ENCODE measurements around the gene HES5. TPM values are rescaled to one million over a fixed set of nuclear protein-coding genes. Genes with fewer than 3 reads are reported as not detected.

HES5 gene
- total RNA-seq, 6 donors from 2014 or later: 0.31 to 1.6 (median 0.92) TPM; not detected in 2

GRCh38 chr1:2530513-2531361 lies 674 bp upstream of the HES5 start:
- Histone ChIP-seq H3K27ac (peak overlapping the region in 3 of 4 donors; percentile 36 to 58 (median 50)), H3K4me1 (peaks cover 37 to 64% (median 56%) of the 10 kb centered on the region in 4 donors), H3K36me3 (no peaks in the 10 kb centered on the region), H3K27me3 (peaks cover 0 to 34% (median 15%) of the 10 kb centered on the region in 4 donors), H3K4me3 (peak overlapping the region in 3 of 4 donors; percentile 40 to 48 (median 46)), H3K9me3 (no peaks in the 10 kb centered on the region)
- ATAC-seq (ENCODE audit: low FRiP score in 2 of 2) (no peak), DNase-seq (peak; percentile 65 to 77)
- 13 to 40% methylated on average over 4 to 26 of the region's 30 CpGs for WGBS, 2 donors
- TF ChIP-seq POLR2AphosphoS5 (IDR thresholded peaks at IDR 0.05) (peak in 1 of 2 donors; percentile 10), POLR2A (IDR thresholded peaks at IDR 0.05) (no peak)

DNA sequence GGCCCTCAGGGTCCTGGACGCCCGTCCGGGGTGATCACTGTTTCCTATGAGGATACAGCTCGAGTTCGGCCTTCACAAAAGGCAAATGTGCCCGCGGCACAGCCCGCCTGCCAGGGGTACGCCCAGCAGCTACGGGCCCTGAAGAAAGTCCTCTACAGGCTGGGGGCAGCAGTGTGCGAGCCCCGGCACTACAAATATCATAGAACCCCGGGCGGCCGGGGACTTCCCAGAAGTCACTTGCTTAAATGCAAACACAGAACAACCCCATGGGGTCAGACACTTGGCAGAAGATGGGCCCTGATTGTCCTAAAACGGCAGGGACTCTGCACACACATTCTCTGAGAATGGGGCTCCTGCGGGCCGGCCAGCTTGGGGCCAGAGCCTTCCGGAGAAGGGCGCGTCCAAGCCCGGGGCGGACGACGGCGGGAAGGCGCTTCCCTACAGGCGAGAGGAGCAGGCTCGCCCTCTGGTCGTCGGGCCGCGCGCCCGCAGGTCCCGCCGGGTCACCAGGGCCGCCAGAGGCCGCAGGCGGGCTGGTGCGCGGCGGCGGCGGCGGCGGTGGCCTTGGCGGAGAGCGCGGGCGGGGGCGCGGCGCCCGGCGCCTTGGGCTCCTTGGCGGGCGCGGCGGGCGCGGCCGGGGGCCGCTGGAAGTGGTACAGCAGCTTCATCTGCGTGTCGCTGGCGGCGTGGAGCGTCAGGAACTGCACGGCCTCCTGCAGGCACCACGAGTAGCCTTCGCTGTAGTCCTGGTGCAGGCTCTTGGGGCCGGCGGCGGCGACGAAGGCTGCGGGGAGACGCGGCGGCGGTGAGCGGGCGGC lies 888 bp downstream of the HES5 start:
- Histone ChIP-seq H3K4me3 (peak overlapping the region in 3 of 4 donors; percentile 40 to 48 (median 46)), H3K27ac (peak overlapping the region in 3 of 4 donors; percentile 17 to 58 (median 34)), H3K36me3 (no peaks in the 10 kb centered on the region), H3K27me3 (peaks cover 0 to 34% (median 15%) of the 10 kb centered on the region in 4 donors), H3K9me3 (no peaks in the 10 kb centered on the region), H3K4me1 (peaks cover 51 to 66% (median 57%) of the 10 kb centered on the region in 4 donors)
- ATAC-seq (ENCODE audit: low FRiP score in 2 of 2) (no peak), DNase-seq (peak; percentile 46 to 91)
- TF ChIP-seq POLR2A (IDR thresholded peaks at IDR 0.05): no peak
- TF ChIP-seq, protein P1, sequence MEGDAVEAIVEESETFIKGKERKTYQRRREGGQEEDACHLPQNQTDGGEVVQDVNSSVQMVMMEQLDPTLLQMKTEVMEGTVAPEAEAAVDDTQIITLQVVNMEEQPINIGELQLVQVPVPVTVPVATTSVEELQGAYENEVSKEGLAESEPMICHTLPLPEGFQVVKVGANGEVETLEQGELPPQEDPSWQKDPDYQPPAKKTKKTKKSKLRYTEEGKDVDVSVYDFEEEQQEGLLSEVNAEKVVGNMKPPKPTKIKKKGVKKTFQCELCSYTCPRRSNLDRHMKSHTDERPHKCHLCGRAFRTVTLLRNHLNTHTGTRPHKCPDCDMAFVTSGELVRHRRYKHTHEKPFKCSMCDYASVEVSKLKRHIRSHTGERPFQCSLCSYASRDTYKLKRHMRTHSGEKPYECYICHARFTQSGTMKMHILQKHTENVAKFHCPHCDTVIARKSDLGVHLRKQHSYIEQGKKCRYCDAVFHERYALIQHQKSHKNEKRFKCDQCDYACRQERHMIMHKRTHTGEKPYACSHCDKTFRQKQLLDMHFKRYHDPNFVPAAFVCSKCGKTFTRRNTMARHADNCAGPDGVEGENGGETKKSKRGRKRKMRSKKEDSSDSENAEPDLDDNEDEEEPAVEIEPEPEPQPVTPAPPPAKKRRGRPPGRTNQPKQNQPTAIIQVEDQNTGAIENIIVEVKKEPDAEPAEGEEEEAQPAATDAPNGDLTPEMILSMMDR (IDR thresholded peaks at IDR 0.05): peak in 2 of 6 experiments; percentile 33 to 39
- 13% methylated on average over 28 of the region's 84 CpGs; no CpG with 5 or more reads in 1 of the 2 donors for WGBS, 2 donors

- Histone ChIP-seq H3K27me3 (peaks cover 0 to 34% (median 15%) of the 10 kb centered on the region in 4 donors), H3K27ac (peak overlapping the region in 2 of 4 donors; percentile 17 to 28), H3K9me3 (no peaks in the 10 kb centered on the region), H3K4me3 (no peak overlapping the region), H3K36me3 (no peaks in the 10 kb centered on the region), H3K4me1 (peaks cover 57 to 71% (median 63%) of the 10 kb centered on the region in 4 donors)
- ATAC-seq (ENCODE audit: low FRiP score in 2 of 2) (no peak), DNase-seq (peak in 1 of 2 donors; percentile 23)
- WGBS, 2 donors: 67 to 74% methylated on average over 2 to 10 of the region's 10 CpGs
- TF ChIP-seq, protein P1 (IDR thresholded peaks at IDR 0.05): no peak
- TF ChIP-seq EP300 (IDR thresholded peaks at IDR 0.05): no peak
- no peak for TF ChIP-seq POLR2A (IDR thresholded peaks at IDR 0.05)
- no peak for TF ChIP-seq POLR2AphosphoS5 (IDR thresholded peaks at IDR 0.05)
These were observed 1.5 kb downstream of the HES5 start for GRCh38 chr1:2528611-2528965.

DNA sequence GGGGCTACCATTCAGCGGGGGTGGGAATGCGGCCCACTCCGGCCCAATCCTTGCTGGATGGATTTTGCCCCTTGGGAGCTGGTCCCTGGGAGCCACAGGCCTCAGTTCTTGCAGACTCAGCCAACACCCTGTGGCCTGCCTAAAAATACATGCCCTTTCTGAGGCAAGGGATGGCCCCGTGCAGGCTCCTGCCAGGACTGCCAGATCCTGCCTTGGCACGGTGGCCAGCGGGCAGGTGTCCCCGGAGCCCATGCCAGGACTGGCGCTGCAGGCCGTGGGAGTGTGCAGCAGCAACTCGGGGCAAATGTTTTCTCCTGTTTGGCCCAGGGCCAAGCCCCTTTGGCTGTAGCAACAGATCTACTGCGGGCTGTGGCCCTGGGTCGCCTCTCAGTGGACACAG lies 2.0 kb downstream of the HES5 start:
- Histone ChIP-seq H3K27ac (no peak overlapping the region), H3K4me3 (no peak overlapping the region), H3K9me3 (no peaks in the 10 kb centered on the region), H3K27me3 (peaks cover 0 to 30% (median 15%) of the 10 kb centered on the region in 4 donors), H3K36me3 (no peaks in the 10 kb centered on the region), H3K4me1 (peaks cover 60 to 77% (median 68%) of the 10 kb centered on the region in 4 donors)
- DNase-seq (peak in 1 of 2 donors; percentile 84), ATAC-seq (ENCODE audit: low FRiP score in 2 of 2) (no peak)
- TF ChIP-seq, protein P1 (IDR thresholded peaks at IDR 0.05): no peak
- TF ChIP-seq EP300 (IDR thresholded peaks at IDR 0.05): no peak
- no peak for TF ChIP-seq POLR2AphosphoS5 (IDR thresholded peaks at IDR 0.05)
- TF ChIP-seq POLR2A (IDR thresholded peaks at IDR 0.05): no peak
- WGBS, 2 donors: 77 to 100% methylated on average over 3 to 12 of the region's 12 CpGs

DNA sequence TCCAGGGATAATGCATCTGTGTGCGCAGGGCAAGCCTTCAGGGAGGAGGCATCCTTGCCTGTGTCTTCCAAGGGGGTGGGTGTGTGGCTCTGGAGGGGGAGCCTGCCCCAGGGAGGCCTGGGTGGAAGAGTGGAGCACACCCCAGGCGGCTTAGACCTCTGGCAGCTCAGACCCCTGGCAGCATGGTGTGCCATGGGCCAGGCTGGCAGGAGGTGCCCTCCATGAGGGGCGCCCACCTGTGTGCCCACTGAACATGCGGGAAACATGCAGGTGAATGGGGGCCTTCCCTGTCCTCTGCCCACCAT lies 2.6 kb downstream of the HES5 start:
- DNase-seq (peak in 1 of 2 donors; percentile 54), ATAC-seq (ENCODE audit: low FRiP score in 2 of 2) (no peak)
- Histone ChIP-seq H3K9me3 (no peaks in the 10 kb centered on the region), H3K27me3 (peaks cover 0 to 30% (median 15%) of the 10 kb centered on the region in 4 donors), H3K36me3 (no peaks in the 10 kb centered on the region), H3K27ac (no peak overlapping the region), H3K4me3 (no peak overlapping the region), H3K4me1 (peaks cover 63 to 79% (median 71%) of the 10 kb centered on the region in 4 donors)
- 96% methylated on average over 3 of the region's 4 CpGs; no CpG with 5 or more reads in 1 of the 2 donors for WGBS, 2 donors
- TF ChIP-seq, protein P1 (IDR thresholded peaks at IDR 0.05): no peak
- TF ChIP-seq POLR2A (IDR thresholded peaks at IDR 0.05) (no peak), EP300 (IDR thresholded peaks at IDR 0.05) (no peak), POLR2AphosphoS5 (IDR thresholded peaks at IDR 0.05) (no peak)

Measured in upper lobe of left lung (tissue), 6 donors.